Ascending aorta (tissue), 2 donors: ENCODE results near the gene GMEB2. TPM values are rescaled to one million over a fixed set of nuclear protein-coding genes. Genes with fewer than 3 reads are reported as not detected.

ENCODE experiments used
- DNase-seq, 2 donors: peaks; one replicate each; pipeline ENCODE4 v3.0.0-alpha.2; 2019; ENCODE audit warnings: low spot score in 2 of 2
- H3K27ac ChIP-seq, 2 donors: fragments of 200-600 bp; sonication (generic); one replicate each; pipeline ENCODE4 v1.5.1; 2016 to 2017; ENCODE audit warnings: mild to moderate bottlenecking in 1 of 2
- H3K27me3 ChIP-seq: fragments of 200-600 bp; sonication (generic); one replicate; pipeline ENCODE4 v1.5.1; 2017
- H3K36me3 ChIP-seq, 2 donors: fragments of 200-600 bp; sonication (generic); one replicate each; pipeline ENCODE4 v1.5.1; 2016
- H3K4me1 ChIP-seq, 2 donors: fragments of 200-600 bp; sonication (generic); one replicate each; pipeline ENCODE4 v1.5.1; 2016 to 2017; ENCODE audit warnings: mild to moderate bottlenecking in 1 of 2
- H3K4me3 ChIP-seq, 2 donors: fragments of 200-600 bp; sonication (generic); one replicate each; pipeline ENCODE4 v1.5.1; 2016 to 2017; ENCODE audit warnings: mild to moderate bottlenecking in 1 of 2
- H3K9me3 ChIP-seq, 2 donors: fragments of 200-600 bp; sonication (generic); one replicate each; pipeline ENCODE4 v1.5.1; 2016
- intact Hi-C: fragments of 100-400 bp; cut with DNase I; formaldehyde crosslinking; loops from one replicate; pipeline ENCODE4 v1.15.1; 2023
- total RNA-seq: library from RNA; depleted of rRNA; stranded (reverse); fragments of >200 nt; gene quantifications from one replicate; pipeline ENCODE4 v1.1.0, GENCODE V29; 2016
- TF ChIP-seq, protein P1 (sequence below), 3 experiments: fragments of 200-600 bp in 2 of 3; fragments of 450-650 bp in 1 of 3; sonication (generic) in 2 of 3; IDR thresholded peaks; one replicate each; pipeline ENCODE4 v1.5.1; 2016 to 2019; ENCODE audit warnings: antibody characterized with exemption in 3 of 3, mild to moderate bottlenecking in 1 of 3, moderate library complexity in 1 of 3

Gene GMEB2
- total RNA-seq, 1 donor from 2014 or later = 14.0 TPM

DNA sequence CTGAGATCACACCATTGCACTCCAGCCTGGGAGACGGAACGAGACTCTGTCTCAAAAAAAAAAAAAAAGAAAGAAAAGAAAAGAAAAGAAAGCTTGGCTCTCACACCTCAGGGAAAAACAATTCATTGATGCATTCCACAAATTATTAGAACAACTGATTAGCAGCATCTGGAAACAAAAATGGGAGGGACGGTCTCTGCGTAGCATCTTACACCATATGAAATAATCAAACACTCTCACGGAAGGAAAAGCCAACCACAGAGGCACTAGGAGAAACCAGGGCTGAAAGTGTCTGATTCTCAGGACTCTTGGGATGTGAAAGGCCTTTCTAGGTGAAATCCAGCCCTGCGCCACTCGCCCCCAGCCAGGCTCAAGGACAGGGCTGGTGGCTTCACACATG is 50.6 kb downstream of the GMEB2 start:
- no peak for DNase-seq
- intact Hi-C loops = no loop called here
- Histone ChIP-seq H3K9me3 (no peaks in the 10 kb centered on the region), H3K27me3 (no peaks in the 10 kb centered on the region), H3K4me1 (peaks cover 8 to 9% of the 10 kb centered on the region in 2 donors), H3K36me3 (peaks cover 0 to 6% of the 10 kb centered on the region in 2 donors), H3K4me3 (no peak overlapping the region), H3K27ac (no peak overlapping the region)
- TF ChIP-seq, protein P1, sequence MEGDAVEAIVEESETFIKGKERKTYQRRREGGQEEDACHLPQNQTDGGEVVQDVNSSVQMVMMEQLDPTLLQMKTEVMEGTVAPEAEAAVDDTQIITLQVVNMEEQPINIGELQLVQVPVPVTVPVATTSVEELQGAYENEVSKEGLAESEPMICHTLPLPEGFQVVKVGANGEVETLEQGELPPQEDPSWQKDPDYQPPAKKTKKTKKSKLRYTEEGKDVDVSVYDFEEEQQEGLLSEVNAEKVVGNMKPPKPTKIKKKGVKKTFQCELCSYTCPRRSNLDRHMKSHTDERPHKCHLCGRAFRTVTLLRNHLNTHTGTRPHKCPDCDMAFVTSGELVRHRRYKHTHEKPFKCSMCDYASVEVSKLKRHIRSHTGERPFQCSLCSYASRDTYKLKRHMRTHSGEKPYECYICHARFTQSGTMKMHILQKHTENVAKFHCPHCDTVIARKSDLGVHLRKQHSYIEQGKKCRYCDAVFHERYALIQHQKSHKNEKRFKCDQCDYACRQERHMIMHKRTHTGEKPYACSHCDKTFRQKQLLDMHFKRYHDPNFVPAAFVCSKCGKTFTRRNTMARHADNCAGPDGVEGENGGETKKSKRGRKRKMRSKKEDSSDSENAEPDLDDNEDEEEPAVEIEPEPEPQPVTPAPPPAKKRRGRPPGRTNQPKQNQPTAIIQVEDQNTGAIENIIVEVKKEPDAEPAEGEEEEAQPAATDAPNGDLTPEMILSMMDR (IDR thresholded peaks at IDR 0.05) = no peak

DNA sequence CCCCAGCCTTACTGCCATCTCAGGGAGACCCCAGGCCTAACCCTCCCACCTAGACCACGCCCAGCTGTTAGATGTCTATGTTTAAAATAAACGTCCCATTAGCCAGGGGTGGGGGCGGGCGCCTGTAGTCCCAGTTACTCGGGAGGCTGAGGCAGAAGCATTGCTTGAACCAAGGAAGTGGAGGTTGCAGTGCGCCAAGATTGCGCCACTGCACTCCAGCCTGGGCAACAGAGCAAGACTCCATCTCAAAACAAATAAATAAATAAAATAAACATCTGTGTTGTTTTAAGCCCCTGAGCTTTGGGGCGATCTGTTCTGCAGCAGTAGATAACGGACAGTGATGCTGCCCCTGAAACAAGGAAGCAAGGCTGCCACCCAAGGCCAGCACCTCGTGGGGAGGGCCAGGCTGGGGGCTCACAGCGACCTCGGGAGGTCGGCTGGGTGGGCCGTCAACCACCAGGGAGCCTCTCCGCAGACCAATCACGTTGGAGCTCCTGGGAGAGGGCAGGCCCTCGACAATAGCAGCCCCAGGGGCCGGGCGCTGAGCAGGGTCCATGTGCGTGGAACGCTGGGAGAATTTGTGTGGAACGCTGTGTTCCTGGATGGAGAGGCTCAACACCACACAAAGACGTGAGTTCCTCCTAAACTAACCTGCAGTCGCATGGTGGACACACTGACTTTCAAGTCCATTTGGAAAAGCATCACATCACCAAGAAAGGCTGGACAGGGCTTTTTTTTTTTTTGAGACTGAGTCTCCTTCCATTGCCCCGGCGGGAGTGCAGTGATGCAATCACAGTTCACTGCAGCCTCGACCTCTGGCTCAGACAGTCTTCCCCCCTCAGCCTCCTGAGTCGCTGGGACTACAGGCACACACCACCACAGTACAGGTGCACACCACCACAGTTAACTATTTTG is 51.8 kb downstream of the GMEB2 start:
- Histone ChIP-seq H3K4me1 (peaks cover 8 to 9% of the 10 kb centered on the region in 2 donors), H3K9me3 (no peaks in the 10 kb centered on the region), H3K36me3 (peaks cover 0 to 6% of the 10 kb centered on the region in 2 donors), H3K27ac (no peak overlapping the region), H3K4me3 (peak overlapping the region in 1 of 2 donors; percentile 92), H3K27me3 (no peaks in the 10 kb centered on the region)
- intact Hi-C loops = loop anchor here (5.0 kb wide), 2 partner anchors 52 to 53 kb away; partner anchors contain the start of genes GMEB2 and PPDPF
- no peak for DNase-seq
- TF ChIP-seq, protein P1 (IDR thresholded peaks at IDR 0.05) = no peak

DNA sequence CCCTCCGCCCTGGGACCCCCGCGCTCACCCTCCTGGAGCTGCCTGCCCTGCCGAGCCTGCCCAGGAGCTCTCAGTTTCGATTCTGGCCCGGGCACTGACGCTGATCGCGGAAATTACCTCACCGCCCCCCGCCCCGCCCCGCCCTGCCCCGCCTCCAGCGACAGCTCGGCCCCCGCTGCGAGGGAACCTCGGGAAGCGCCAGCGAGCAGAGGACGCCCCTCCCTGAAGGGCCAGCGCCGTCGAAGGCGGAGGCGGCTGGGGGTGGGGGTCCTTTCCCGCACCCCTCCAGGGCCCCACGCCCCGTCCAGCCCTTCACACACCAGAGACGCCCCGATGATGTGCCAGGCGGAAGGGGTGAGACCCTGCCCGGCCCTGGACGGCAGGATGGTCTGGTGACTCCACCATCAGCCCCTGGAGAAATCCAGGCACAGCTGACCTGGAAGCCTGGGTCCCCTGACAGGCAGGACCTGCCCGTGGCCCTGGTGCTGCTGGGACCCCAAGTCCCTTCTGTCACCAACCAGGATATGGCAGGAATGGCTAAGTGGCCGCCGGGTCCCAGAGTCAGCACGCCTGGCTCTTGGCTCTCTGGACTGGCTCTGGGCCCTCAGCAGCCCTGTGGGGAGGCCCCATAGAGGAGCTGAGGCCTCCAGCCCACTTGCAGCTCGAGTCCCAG is 52.6 kb downstream of the GMEB2 start, which contains the start of gene HELZ2:
HELZ2 (minus strand) TSS at position 84 of the 673 bp plus-strand sequence. CDS start 1,854 bp downstream, outside the sequence.
- Histone ChIP-seq H3K27ac (peak within 1 kb of the TSS; percentile 62 to 68), H3K9me3 (no peaks in the 10 kb centered on the region), H3K36me3 (peaks cover 0 to 6% of the 10 kb centered on the region in 2 donors), H3K27me3 (no peaks in the 10 kb centered on the region), H3K4me1 (peaks cover 8 to 9% of the 10 kb centered on the region in 2 donors), H3K4me3 (peak within 1 kb of the TSS; percentile 70 to 92)
- TF ChIP-seq, protein P1 (IDR thresholded peaks at IDR 0.05) = no peak
- peak in 1 of 2 donors; percentile 86 for DNase-seq
- intact Hi-C loops = loop anchor here (5.0 kb wide), 2 partner anchors 52 to 53 kb away; partner anchors contain the start of genes GMEB2 and PPDPF

DNA sequence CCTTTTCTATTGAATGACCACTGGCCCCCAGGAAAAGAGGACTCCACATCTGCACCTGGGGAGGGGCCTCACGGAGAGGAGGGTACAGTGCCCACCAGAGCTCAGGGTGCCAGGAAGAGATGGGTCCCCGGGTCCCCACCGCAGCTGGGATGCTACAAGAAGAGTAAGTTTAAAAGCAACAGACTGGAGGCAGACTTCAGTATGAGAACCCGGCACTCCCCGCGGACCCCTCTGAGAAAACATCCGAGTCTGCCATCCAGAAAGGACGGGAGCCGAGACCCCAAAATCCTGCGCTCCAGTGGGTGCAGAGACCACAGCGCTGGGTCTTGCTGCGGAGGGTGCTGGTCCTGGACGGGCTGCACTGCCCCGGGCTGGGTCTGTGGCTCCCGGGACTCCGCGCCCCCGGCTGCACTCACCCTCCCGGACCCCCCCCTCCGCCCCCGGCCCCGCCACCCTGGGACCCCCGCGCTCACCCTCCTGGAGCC is 53.2 kb downstream of the GMEB2 start:
- Histone ChIP-seq H3K36me3 (peaks cover 0 to 6% of the 10 kb centered on the region in 2 donors), H3K9me3 (no peaks in the 10 kb centered on the region), H3K4me3 (peak overlapping the region; percentile 70 to 92), H3K4me1 (peaks cover 8 to 9% of the 10 kb centered on the region in 2 donors), H3K27ac (peak overlapping the region; percentile 62 to 68), H3K27me3 (no peaks in the 10 kb centered on the region)
- intact Hi-C loops = loop anchor here (5.0 kb wide), 2 partner anchors 51 to 54 kb away; partner anchors contain the start of genes GMEB2 and PPDPF
- TF ChIP-seq, protein P1 (IDR thresholded peaks at IDR 0.05) = no peak
- no peak for DNase-seq
